Germinal center (tissue), 1 donor: Measurements from ENCODE around the gene PPP1R12A.

Experiments used
- DNase-seq: peaks from one replicate; pipeline ENCODE4 v3.0.0; 2012; ENCODE audit warnings: mixed read lengths, low spot score

PPP1R12A gene

GRCh38 chr12:79766705-79767464, 168.0 kb downstream of the PPP1R12A start:
- DNase-seq: no peak

- DNase-seq: no peak
Measured at GRCh38 chr12:79765157-79765556, 169.7 kb downstream of the PPP1R12A start.

GRCh38 chr12:79764641-79765040, 170.3 kb downstream of the PPP1R12A start:
- DNase-seq: no peak

GRCh38 chr12:79763766-79764452, 171.0 kb downstream of the PPP1R12A start:
- DNase-seq: no peak

- DNase-seq: no peak
Measured at GRCh38 chr12:79761341-79761740, 173.6 kb downstream of the PPP1R12A start.

GRCh38 chr12:79747274-79747673, 187.6 kb downstream of the PPP1R12A start:
- DNase-seq: no peak

- peak; percentile 48 for DNase-seq
Measured at GRCh38 chr12:79737875-79738718, 196.8 kb downstream of the PPP1R12A start.

GRCh38 chr12:79732638-79733037, 202.3 kb downstream of the PPP1R12A start:
- DNase-seq: no peak

GRCh38 chr12:79725987-79726386, 208.9 kb downstream of the PPP1R12A start:
- DNase-seq: no peak
